ENCODE results near the gene NBEA.
A peak's percentile ranks its signal among the peaks of the same experiment; 100 is the strongest.

NBEA gene

GRCh38 chr13:35474496-35475211 lies 532.6 kb downstream of the NBEA start:
- no peak for DNase-seq (ENCODE audit: low read depth, low spot score)

DNA sequence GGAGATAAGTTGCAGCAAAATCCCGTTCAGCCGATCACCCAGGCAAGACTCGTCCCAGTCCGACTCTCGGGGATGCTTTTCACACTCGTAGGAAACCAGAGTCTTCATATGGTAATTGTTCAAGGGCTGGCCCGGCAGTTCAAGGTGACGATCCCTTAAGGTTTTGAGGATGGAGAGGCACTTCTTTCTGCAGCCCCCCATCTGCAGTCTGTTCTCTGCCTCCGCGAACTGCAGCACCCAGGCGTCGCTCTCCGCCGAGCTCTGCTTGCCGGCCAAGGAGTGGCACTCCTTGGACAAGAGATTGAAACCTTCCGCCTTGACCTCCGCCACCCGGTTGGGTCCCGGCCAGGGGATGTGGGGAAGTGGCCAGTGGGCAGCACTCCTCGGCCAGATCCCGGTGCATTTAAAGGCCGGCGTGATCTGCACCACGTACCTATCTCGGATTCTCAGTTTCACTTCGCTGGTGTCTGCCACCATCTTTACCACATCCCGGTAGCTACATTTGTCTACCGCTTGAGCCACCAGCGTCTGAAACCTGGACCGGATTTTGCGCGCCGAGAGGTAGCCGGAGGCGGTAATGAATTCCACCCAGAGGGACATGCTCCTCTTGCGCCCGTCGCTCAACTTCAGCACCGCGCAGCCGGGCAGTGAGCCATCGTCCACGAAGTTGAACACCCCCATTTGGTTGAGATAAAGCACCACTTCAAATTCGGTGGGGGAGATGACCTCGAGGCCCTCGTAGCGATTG lies 533.3 kb downstream of the NBEA start:
- peak; percentile 56 for DNase-seq (ENCODE audit: low read depth, low spot score)

- DNase-seq (ENCODE audit: low read depth, low spot score) = no peak
Measured at GRCh38 chr13:35475960-35476943, 534.2 kb downstream of the NBEA start, which contains the start of gene MAB21L1. TSS of gene MAB21L1 (minus strand) at chr13:35476689. CDS start at chr13:35476138, 551 bp downstream.

- DNase-seq (ENCODE audit: low read depth, low spot score) = no peak
Measured at GRCh38 chr13:35477386-35477946, 535.4 kb downstream of the NBEA start.

GRCh38 chr13:35478271-35479037 lies 536.4 kb downstream of the NBEA start:
- no peak for DNase-seq (ENCODE audit: low read depth, low spot score)

- no peak for DNase-seq (ENCODE audit: low read depth, low spot score)
Measured at GRCh38 chr13:35479038-35479492, 537.0 kb downstream of the NBEA start.

- no peak for DNase-seq (ENCODE audit: low read depth, low spot score)
Measured at GRCh38 chr13:35479706-35480105, 537.6 kb downstream of the NBEA start.

DNA sequence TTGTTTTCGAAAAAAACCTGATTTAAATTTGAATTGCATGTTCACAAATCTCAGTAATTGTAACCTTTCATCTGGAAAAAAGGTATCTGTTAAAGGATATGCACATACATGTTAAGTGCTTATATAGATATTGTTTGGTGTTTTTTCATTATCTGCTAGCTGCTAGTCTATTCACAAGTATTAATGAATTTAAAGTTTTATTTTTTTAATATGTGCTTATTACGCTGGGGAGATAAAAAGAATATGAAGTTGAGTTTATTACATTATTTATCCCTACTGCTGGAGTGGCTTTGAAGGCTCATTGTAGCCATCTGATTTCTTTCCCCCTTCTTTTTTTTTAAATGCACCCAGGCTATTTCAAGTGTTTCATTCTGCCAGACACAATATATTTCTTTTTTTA lies 538.3 kb downstream of the NBEA start:
- no peak for DNase-seq (ENCODE audit: low read depth, low spot score)

- no peak for DNase-seq (ENCODE audit: low read depth, low spot score)
Measured at GRCh38 chr13:35481777-35482176, 539.7 kb downstream of the NBEA start.

DNA sequence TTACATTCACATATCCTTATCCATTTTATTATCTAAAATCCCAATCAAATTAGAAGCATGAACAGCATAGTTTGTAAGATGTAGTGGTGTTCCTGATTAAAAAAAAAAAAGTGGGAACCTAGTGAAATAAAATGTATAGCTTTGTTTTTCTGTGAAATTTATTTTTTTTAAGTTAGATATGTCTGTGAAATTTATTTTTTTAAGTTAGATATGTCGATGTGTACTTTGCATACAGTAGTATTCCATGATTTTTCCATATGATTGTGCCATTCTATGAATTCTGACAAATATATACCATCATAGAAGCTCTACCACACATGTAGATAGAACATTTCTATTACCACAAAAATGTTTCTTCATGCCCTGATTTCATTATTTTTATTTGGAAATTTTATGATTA lies 540.5 kb downstream of the NBEA start:
- DNase-seq (ENCODE audit: low read depth, low spot score) = no peak

DNA sequence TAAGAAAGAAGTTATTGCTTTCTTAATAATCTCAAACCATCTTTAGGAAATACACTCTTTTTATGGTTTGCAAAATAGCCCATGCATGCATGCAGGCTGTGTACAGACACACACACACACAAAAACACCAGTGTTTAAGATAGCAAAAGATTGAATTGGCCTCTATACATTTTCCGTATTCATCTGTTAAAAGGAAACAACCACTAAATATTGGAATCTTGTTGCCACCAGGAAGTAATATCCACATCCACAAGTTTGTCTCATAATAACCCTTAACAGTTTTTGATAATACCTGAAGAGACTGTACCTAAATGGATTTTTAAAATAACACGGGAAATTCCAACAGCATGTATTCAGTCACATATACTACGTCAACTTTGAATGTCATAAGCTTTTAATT lies 541.7 kb downstream of the NBEA start:
- DNase-seq (ENCODE audit: low read depth, low spot score) = no peak

- DNase-seq (ENCODE audit: low read depth, low spot score) = no peak
Measured at GRCh38 chr13:35484384-35484783, 542.3 kb downstream of the NBEA start.

DNA sequence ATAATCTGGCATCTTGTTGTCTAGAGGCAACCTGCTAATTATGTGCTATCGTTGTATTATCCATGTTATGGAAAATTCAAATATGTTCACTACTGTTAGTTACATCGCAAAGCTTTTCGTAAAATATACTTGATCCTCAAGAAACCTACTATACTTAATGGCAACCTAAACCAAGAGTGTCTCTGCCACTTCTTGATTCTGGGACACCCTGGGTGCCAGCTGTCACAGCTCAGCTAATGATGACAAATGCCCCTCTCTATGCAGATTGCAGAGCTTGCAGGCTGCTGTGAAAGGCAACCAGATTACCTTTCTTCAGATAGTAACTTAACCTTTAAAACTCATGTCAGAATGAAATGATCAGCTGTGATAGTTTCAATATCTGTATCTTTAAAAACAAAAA lies 543.4 kb downstream of the NBEA start:
- no peak for DNase-seq (ENCODE audit: low read depth, low spot score)

GRCh38 chr13:35489050-35489449 lies 547.0 kb downstream of the NBEA start:
- DNase-seq (ENCODE audit: low read depth, low spot score) = no peak

GRCh38 chr13:35496006-35496405 lies 553.9 kb downstream of the NBEA start:
- DNase-seq (ENCODE audit: low read depth, low spot score) = no peak

DNA sequence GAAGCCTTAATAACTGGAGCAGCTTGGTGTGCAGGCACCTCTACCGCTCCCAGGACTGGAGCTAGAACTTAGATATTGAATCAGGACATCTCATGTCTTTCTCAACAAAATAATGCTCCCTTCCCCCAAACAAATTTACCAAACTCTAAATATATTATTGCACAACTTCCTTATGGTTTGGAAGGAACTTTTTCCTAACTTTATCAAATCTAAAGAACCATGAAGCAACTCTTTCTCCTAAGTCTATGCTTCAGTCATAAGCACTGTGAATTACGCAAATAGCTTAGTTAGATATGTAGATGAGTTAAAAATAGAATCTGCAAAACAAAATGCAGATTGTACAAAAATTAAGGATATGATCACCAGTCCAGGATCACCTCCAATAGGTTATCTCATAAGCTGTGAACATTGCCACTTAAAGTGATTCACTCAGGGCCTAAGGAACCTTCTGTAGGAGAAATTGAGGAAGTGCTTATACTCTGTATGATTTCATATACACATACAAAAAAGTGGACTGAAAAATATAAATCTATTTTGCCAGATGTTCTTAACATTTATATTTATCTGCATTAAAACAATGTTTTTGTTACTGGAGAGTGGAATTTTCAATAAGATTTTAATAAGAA lies 554.8 kb downstream of the NBEA start:
- DNase-seq (ENCODE audit: low read depth, low spot score) = no peak

DNA sequence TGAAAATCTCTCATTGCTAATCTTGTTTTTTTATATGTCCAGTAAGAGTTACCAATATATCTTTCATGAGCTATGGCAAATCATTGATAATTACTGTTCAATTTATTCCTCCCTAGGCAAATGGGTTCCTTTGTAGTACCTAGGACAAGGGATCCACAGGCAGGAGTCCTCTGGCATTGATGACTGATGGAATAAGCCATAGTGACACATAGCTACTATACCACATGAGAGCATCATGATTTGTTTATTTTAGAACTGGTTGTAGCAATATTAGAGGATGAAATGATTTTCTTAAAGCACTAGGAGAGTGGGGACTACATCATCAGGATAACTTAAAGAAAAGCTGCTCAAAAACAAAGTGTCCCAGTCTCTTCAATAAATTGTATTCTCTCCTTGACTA lies 556.2 kb downstream of the NBEA start:
- no peak for DNase-seq (ENCODE audit: low read depth, low spot score)

- DNase-seq (ENCODE audit: low read depth, low spot score) = no peak
Measured at GRCh38 chr13:35499196-35499662, 557.2 kb downstream of the NBEA start.

DNA sequence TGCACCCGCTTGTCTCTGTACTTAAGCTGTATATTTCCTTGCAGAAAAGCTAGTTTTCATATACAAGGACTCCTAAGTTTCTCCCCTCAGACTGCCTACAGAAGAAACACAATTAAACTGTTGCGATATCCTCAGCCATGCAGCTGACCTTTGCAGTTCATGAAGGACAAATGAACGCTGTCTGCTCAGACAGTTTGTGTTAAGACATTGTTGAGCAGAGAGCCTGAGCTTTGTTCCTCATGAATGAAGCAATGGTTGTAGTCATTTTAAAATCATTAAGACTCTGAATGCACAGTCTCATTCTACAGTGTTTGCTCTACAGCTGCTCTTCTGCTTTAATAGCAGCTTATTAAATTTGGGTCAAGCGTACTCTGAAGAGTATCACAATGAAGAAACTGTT lies 557.6 kb downstream of the NBEA start:
- no peak for DNase-seq (ENCODE audit: low read depth, low spot score)

GRCh38 chr13:35500144-35500543 lies 558.1 kb downstream of the NBEA start:
- no peak for DNase-seq (ENCODE audit: low read depth, low spot score)

Data from iPS DF 19.7 (cell line).